Uterus (tissue), 4 donors: Measurements from ENCODE around the gene SETBP1. TPM values are rescaled to one million over a fixed set of nuclear protein-coding genes. Genes with fewer than 3 reads are reported as not detected.

ENCODE experiments used
- DNase-seq, 2 donors: peaks; one replicate each; pipeline ENCODE4 v3.0.0-alpha.2; 2019 to 2020
- H3K27ac ChIP-seq, 2 donors: fragments of 200-600 bp; sonication (generic); 1 replicate in 1 of 2; 2 replicates in 1 of 2; pipeline ENCODE4 v1.5.1; 2016 to 2018
- H3K27me3 ChIP-seq, 2 donors: fragments of 200-600 bp; sonication (generic); one replicate each; pipeline ENCODE4 v1.5.1; 2018 to 2019; ENCODE audit warnings: control low read depth in 1 of 2
- H3K36me3 ChIP-seq, 2 donors: fragments of 200-600 bp; sonication (generic); one replicate each; pipeline ENCODE4 v1.5.1; 2019; ENCODE audit warnings: control low read depth in 1 of 2
- H3K4me1 ChIP-seq, 2 donors: fragments of 200-600 bp; sonication (generic); one replicate each; pipeline ENCODE4 v1.5.1; 2018 to 2019; ENCODE audit warnings: control low read depth in 1 of 2
- H3K4me3 ChIP-seq, 2 donors: fragments of 200-600 bp; sonication (generic); 1 replicate in 1 of 2; 2 replicates in 1 of 2; pipeline ENCODE4 v1.5.1; 2018 to 2019; ENCODE audit warnings: mild to moderate bottlenecking in 1 of 2
- H3K9me3 ChIP-seq, 2 donors: fragments of 200-600 bp; sonication (generic); one replicate each; pipeline ENCODE4 v1.5.1; 2019; ENCODE audit warnings: control low read depth in 1 of 2
- POLR2A ChIP-seq, 2 donors: fragments of 450-650 bp; IDR thresholded peaks; one replicate each; pipeline ENCODE4 v1.6.1; 2016; ENCODE audit warnings: antibody characterized with exemption in 2 of 2, mild to moderate bottlenecking in 1 of 2, moderate library complexity in 1 of 2
- intact Hi-C: fragments of 100-400 bp; cut with DNase I; formaldehyde crosslinking; loops from one replicate; pipeline ENCODE4 v1.15.1; 2023; ENCODE audit warnings: low total_unique reads
- total RNA-seq, 4 donors: library from RNA; depleted of rRNA in 3 of 4; stranded (reverse); fragments of >200 nt in 3 of 4; gene quantifications; one replicate each; pipeline versions ENCODE4 v1.1.0 to v1.2.4, GENCODE V29; 2014 to 2023
- TF ChIP-seq, protein P1 (sequence below), 4 experiments: fragments of 200-600 bp in 2 of 4; fragments of 450-650 bp in 2 of 4; sonication (generic) in 2 of 4; IDR thresholded peaks; one replicate each; pipeline ENCODE4 v1.5.1; 2016 to 2019; ENCODE audit warnings: antibody characterized with exemption in 4 of 4, mild to moderate bottlenecking in 2 of 4, moderate library complexity in 1 of 4
- donor health status: DM: yes; HTN: yes; CAD: no.

SETBP1 gene
- total RNA-seq, 4 donors from 2014 or later = 16.8 to 74.0 (median 36.9) TPM

- no peak for DNase-seq
- no peaks in the 10 kb centered on the region for H3K36me3 ChIP-seq
- H3K27me3 ChIP-seq = no peaks in the 10 kb centered on the region
- H3K4me1 ChIP-seq = no peaks in the 10 kb centered on the region
- H3K9me3 ChIP-seq = no peaks in the 10 kb centered on the region
- intact Hi-C loops = no loop called here
- TF ChIP-seq, protein P1, sequence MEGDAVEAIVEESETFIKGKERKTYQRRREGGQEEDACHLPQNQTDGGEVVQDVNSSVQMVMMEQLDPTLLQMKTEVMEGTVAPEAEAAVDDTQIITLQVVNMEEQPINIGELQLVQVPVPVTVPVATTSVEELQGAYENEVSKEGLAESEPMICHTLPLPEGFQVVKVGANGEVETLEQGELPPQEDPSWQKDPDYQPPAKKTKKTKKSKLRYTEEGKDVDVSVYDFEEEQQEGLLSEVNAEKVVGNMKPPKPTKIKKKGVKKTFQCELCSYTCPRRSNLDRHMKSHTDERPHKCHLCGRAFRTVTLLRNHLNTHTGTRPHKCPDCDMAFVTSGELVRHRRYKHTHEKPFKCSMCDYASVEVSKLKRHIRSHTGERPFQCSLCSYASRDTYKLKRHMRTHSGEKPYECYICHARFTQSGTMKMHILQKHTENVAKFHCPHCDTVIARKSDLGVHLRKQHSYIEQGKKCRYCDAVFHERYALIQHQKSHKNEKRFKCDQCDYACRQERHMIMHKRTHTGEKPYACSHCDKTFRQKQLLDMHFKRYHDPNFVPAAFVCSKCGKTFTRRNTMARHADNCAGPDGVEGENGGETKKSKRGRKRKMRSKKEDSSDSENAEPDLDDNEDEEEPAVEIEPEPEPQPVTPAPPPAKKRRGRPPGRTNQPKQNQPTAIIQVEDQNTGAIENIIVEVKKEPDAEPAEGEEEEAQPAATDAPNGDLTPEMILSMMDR (IDR thresholded peaks at IDR 0.05) = no peak
- TF ChIP-seq POLR2A (IDR thresholded peaks at IDR 0.05) = no peak
- no peak overlapping the region for H3K4me3 ChIP-seq
- no peak overlapping the region for H3K27ac ChIP-seq
Measured at GRCh38 chr18:45068400-45069094, 387.9 kb downstream of the SETBP1 start.

DNA sequence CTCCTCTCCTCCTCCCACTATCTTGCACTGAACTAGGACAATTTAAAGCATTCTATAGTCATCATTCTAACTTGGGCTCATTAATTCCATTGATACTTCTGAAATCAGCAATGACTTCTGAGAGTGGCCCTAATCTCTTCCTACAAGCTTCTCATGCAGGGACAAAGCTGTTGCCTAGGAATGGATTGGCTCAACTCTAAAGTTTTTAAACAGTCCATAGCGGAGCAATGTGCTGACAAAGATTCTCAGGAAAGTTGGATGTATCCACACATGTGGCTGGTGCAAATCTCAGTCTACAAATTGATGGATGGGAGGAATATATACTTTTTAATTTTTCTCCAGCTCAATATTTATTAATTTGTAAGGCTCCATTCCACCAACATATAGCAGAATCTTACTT is 388.9 kb downstream of the SETBP1 start:
- Histone ChIP-seq H3K4me3 (no peak overlapping the region), H3K4me1 (no peaks in the 10 kb centered on the region)
- TF ChIP-seq POLR2A (IDR thresholded peaks at IDR 0.05) = no peak
- TF ChIP-seq, protein P1 (IDR thresholded peaks at IDR 0.05) = no peak

GRCh38 chr18:45071956-45072355 is 391.3 kb downstream of the SETBP1 start:
- no peaks in the 10 kb centered on the region for H3K27me3 ChIP-seq
- H3K27ac ChIP-seq = no peak overlapping the region
- no peaks in the 10 kb centered on the region for H3K36me3 ChIP-seq
- no peak overlapping the region for H3K4me3 ChIP-seq
- H3K9me3 ChIP-seq = no peaks in the 10 kb centered on the region
- TF ChIP-seq, protein P1 (IDR thresholded peaks at IDR 0.05) = no peak
- no peak for TF ChIP-seq POLR2A (IDR thresholded peaks at IDR 0.05)
- no peaks in the 10 kb centered on the region for H3K4me1 ChIP-seq
- DNase-seq = no peak
- intact Hi-C loops = no loop called here

More for the DNA sequence above, 388.9 kb downstream of the SETBP1 start:
- intact Hi-C loops = no loop called here
- Histone ChIP-seq H3K9me3 (no peaks in the 10 kb centered on the region), H3K36me3 (no peaks in the 10 kb centered on the region), H3K27me3 (no peaks in the 10 kb centered on the region), H3K27ac (no peak overlapping the region)
- no peak for DNase-seq

GRCh38 chr18:45073556-45073955 is 392.9 kb downstream of the SETBP1 start:
- no peaks in the 10 kb centered on the region for H3K4me1 ChIP-seq
- H3K27ac ChIP-seq = no peak overlapping the region
- DNase-seq = no peak
- H3K36me3 ChIP-seq = no peaks in the 10 kb centered on the region
- intact Hi-C loops = no loop called here
- no peak overlapping the region for H3K4me3 ChIP-seq
- TF ChIP-seq POLR2A (IDR thresholded peaks at IDR 0.05) = no peak
- TF ChIP-seq, protein P1 (IDR thresholded peaks at IDR 0.05) = no peak
- H3K9me3 ChIP-seq = no peaks in the 10 kb centered on the region
- H3K27me3 ChIP-seq = no peaks in the 10 kb centered on the region

DNA sequence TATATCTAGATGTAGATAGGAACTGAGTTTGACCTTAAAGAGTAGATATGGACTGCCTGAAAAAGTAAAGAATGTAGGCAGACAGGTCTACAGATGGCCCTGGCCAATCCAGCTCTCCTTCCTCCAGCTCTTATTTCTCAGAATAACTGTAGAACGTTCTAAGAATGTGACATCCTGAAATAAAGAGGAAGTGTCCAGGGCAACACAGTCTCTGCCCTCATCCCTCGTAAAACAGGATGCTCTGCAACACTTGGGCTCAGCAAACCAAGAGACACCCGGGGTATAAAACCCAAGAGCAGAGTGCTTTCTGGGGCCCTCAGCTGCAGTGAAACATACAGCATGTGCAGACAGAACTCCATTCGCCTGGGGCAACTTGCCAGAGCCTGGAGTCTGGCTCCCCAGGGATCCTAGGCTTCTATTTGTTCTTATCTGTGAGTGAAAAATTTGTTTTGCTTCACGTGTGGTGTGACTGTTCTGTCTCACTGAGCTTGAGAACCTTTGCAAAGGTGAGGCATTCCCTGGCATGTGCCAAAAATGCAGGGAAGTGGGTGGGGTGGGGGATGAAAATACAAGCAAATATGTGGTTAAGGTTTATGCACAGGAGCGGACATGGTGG is 401.0 kb downstream of the SETBP1 start:
- Histone ChIP-seq H3K27ac (no peak overlapping the region), H3K27me3 (no peaks in the 10 kb centered on the region), H3K36me3 (no peaks in the 10 kb centered on the region), H3K4me1 (no peaks in the 10 kb centered on the region), H3K9me3 (no peaks in the 10 kb centered on the region), H3K4me3 (no peak overlapping the region)
- no peak for DNase-seq
- TF ChIP-seq, protein P1 (IDR thresholded peaks at IDR 0.05) = no peak
- TF ChIP-seq POLR2A (IDR thresholded peaks at IDR 0.05) = no peak
- intact Hi-C loops = no loop called here
